ENCODE measurements around the gene SHROOM3.

GRCh38 chr4:76544725-76545124 lies 109.7 kb downstream of the SHROOM3 start:
- TF ChIP-seq, protein P1, sequence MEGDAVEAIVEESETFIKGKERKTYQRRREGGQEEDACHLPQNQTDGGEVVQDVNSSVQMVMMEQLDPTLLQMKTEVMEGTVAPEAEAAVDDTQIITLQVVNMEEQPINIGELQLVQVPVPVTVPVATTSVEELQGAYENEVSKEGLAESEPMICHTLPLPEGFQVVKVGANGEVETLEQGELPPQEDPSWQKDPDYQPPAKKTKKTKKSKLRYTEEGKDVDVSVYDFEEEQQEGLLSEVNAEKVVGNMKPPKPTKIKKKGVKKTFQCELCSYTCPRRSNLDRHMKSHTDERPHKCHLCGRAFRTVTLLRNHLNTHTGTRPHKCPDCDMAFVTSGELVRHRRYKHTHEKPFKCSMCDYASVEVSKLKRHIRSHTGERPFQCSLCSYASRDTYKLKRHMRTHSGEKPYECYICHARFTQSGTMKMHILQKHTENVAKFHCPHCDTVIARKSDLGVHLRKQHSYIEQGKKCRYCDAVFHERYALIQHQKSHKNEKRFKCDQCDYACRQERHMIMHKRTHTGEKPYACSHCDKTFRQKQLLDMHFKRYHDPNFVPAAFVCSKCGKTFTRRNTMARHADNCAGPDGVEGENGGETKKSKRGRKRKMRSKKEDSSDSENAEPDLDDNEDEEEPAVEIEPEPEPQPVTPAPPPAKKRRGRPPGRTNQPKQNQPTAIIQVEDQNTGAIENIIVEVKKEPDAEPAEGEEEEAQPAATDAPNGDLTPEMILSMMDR (IDR thresholded peaks at IDR 0.05) = no peak
- no peak for TF ChIP-seq ZFX (IDR thresholded peaks at IDR 0.05; ENCODE audit: borderline replicate concordance)
